Panc1 (cell line): Measurements from ENCODE around the gene KAZALD1.

Experiments used
- POLR2AphosphoS5 ChIP-seq: IDR thresholded peaks from 2 replicates; pipeline ENCODE4 v1.6.1; 2012; ENCODE audit warnings: mild to moderate bottlenecking, low read depth, low read length, moderate library complexity
- SIN3A ChIP-seq: IDR thresholded peaks from 2 replicates; pipeline ENCODE4 v1.6.1; 2012; ENCODE audit warnings: low read depth, mild to moderate bottlenecking, low read length, moderate library complexity, borderline replicate concordance; ENCODE audit not compliant: insufficient read depth
- TCF7L2 ChIP-seq: IDR thresholded peaks from 2 replicates; pipeline ENCODE4 v1.6.1; 2011; ENCODE audit warnings: mild to moderate bottlenecking, low read depth, low read length, inconsistent platforms
- TF ChIP-seq, protein P1 (sequence below): fragments of 450-650 bp; IDR thresholded peaks from 2 replicates; pipeline ENCODE4 v1.5.1; 2017; ENCODE audit warnings: mild to moderate bottlenecking
- TF ChIP-seq, protein P2 (sequence below), 2 experiments: IDR thresholded peaks; 2 replicates each; pipeline ENCODE4 v1.6.1; 2011 to 2012; ENCODE audit warnings: low read depth in 2 of 2, control low read depth in 1 of 2, low read length in 1 of 2, mild to moderate bottlenecking in 1 of 2, moderate library complexity in 1 of 2; ENCODE audit not compliant: insufficient read depth in 1 of 2

DNA sequence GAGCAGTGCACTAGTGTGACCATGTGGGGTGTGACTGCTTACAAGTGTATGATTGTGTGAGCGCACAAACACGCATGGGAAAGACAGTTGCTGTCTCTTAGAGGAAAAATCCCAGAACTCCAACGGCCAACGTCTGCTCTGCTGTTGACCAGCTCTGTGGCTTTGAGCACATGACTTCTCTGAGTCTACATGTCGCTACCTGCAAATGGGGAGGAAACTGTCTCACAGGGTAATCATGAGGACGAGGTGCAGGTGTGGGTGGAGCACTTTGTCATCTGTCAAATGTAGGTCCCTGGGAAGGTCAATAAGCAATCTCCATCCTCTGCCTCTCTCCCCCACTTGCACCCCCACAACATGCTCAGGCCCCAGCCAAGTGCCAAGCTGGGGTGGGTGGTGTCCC is 38.1 kb downstream of the KAZALD1 start:
- TF ChIP-seq, protein P1, sequence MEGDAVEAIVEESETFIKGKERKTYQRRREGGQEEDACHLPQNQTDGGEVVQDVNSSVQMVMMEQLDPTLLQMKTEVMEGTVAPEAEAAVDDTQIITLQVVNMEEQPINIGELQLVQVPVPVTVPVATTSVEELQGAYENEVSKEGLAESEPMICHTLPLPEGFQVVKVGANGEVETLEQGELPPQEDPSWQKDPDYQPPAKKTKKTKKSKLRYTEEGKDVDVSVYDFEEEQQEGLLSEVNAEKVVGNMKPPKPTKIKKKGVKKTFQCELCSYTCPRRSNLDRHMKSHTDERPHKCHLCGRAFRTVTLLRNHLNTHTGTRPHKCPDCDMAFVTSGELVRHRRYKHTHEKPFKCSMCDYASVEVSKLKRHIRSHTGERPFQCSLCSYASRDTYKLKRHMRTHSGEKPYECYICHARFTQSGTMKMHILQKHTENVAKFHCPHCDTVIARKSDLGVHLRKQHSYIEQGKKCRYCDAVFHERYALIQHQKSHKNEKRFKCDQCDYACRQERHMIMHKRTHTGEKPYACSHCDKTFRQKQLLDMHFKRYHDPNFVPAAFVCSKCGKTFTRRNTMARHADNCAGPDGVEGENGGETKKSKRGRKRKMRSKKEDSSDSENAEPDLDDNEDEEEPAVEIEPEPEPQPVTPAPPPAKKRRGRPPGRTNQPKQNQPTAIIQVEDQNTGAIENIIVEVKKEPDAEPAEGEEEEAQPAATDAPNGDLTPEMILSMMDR: no peak
- TF ChIP-seq POLR2AphosphoS5 (no peak), SIN3A (no peak), TCF7L2 (no peak)
- TF ChIP-seq, protein P2, sequence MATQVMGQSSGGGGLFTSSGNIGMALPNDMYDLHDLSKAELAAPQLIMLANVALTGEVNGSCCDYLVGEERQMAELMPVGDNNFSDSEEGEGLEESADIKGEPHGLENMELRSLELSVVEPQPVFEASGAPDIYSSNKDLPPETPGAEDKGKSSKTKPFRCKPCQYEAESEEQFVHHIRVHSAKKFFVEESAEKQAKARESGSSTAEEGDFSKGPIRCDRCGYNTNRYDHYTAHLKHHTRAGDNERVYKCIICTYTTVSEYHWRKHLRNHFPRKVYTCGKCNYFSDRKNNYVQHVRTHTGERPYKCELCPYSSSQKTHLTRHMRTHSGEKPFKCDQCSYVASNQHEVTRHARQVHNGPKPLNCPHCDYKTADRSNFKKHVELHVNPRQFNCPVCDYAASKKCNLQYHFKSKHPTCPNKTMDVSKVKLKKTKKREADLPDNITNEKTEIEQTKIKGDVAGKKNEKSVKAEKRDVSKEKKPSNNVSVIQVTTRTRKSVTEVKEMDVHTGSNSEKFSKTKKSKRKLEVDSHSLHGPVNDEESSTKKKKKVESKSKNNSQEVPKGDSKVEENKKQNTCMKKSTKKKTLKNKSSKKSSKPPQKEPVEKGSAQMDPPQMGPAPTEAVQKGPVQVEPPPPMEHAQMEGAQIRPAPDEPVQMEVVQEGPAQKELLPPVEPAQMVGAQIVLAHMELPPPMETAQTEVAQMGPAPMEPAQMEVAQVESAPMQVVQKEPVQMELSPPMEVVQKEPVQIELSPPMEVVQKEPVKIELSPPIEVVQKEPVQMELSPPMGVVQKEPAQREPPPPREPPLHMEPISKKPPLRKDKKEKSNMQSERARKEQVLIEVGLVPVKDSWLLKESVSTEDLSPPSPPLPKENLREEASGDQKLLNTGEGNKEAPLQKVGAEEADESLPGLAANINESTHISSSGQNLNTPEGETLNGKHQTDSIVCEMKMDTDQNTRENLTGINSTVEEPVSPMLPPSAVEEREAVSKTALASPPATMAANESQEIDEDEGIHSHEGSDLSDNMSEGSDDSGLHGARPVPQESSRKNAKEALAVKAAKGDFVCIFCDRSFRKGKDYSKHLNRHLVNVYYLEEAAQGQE (IDR thresholded peaks at IDR 0.05; ENCODE audit: insufficient read depth in 1 of 2, low read depth in 2 of 2, low read length in 1 of 2): no peak
